Body of pancreas (tissue), 4 donors: Measurements from ENCODE around the gene SOX13. TPM values are rescaled to one million over a fixed set of nuclear protein-coding genes. Genes with fewer than 3 reads are reported as not detected.

Experiments
- ATAC-seq: fragments of 150-250 bp; one replicate; pipeline ENCODE4 v1.9.1; 2016
- DNase-seq, 4 donors: peaks; one replicate each; pipeline ENCODE4 v3.0.0-alpha.2; 2019
- H3K27ac ChIP-seq, 4 donors: fragments of 200-600 bp; sonication (generic); 1 replicate in 3 of 4; 2 replicates in 1 of 4; pipeline versions ENCODE4 v1.5.1 to v1.6.1; 2016 to 2019; ENCODE audit warnings: mild to moderate bottlenecking in 1 of 4, mixed read lengths in 1 of 4, moderate library complexity in 1 of 4
- H3K27me3 ChIP-seq, 2 donors: fragments of 200-600 bp; sonication (generic); one replicate each; pipeline ENCODE4 v1.6.0; 2016; ENCODE audit warnings: mild to moderate bottlenecking in 1 of 2
- H3K36me3 ChIP-seq, 2 donors: fragments of 200-600 bp; sonication (generic); replicated peaks in 1 of 2; 2 replicates each; pipeline ENCODE4 v1.5.1; 2016; ENCODE audit warnings: low read depth in 2 of 2; ENCODE audit not compliant: insufficient read depth in 1 of 2
- H3K4me1 ChIP-seq: fragments of 200-600 bp; sonication (generic); one replicate; pipeline ENCODE4 v1.6.0; 2016
- H3K4me3 ChIP-seq, 2 donors: fragments of 200-600 bp; sonication (generic); 1 replicate in 1 of 2; 2 replicates in 1 of 2; pipeline ENCODE4 v1.5.1; 2016 to 2019
- H3K9me3 ChIP-seq, 3 donors: fragments of 200-600 bp; sonication (generic); 1 replicate in 2 of 3; 2 replicates in 1 of 3; pipeline ENCODE4 v1.5.1; 2016
- CTCF ChIP-seq, 7 experiments: fragments of 450-650 bp in 4 of 7; fragments of 200-600 bp in 3 of 7; sonication (generic) in 3 of 7; IDR thresholded peaks; one replicate each; pipeline ENCODE4 v1.5.1; 2016 to 2019; ENCODE audit warnings: antibody characterized with exemption in 7 of 7
- POLR2A ChIP-seq, 3 donors: fragments of 450-650 bp; IDR thresholded peaks; one replicate each; pipeline ENCODE4 v1.6.1; 2016; ENCODE audit warnings: antibody characterized with exemption in 3 of 3, mild to moderate bottlenecking in 2 of 3
- WGBS, 2 donors: methylation state at CpG; one replicate each; pipeline ENCODE4 v1.1.5; 2017; 5-methylcytosine and 5-hydroxymethylcytosine counted together
- intact Hi-C: fragments of 100-400 bp; cut with DNase I; formaldehyde crosslinking; loops from one replicate; pipeline ENCODE4 v1.15.1; 2023
- total RNA-seq, 2 donors: library from RNA; depleted of rRNA; stranded (reverse); fragments of >200 nt; gene quantifications; one replicate each; pipeline ENCODE4 v1.1.0, GENCODE V29; 2016

The SOX13 gene
- total RNA-seq, 2 donors from 2014 or later: 29.6 to 37.2 TPM

- intact Hi-C loops: no loop called here
- H3K27me3 ChIP-seq: no peaks in the 10 kb centered on the region
- no peak for ATAC-seq
- peak overlapping the region; percentile 87 to 97 (median 92) for H3K27ac ChIP-seq
- no peak for DNase-seq
- TF ChIP-seq POLR2A (IDR thresholded peaks at IDR 0.05) (no peak), CTCF (IDR thresholded peaks at IDR 0.05) (no peak)
- H3K9me3 ChIP-seq: no peaks in the 10 kb centered on the region
- no peak overlapping the region for H3K4me3 ChIP-seq
- H3K36me3 ChIP-seq: no peaks in the 10 kb centered on the region
- 76 to 81% methylated on average over 7 to 8 of the region's 8 CpGs for WGBS, 2 donors
- peaks cover 100% of the 10 kb centered on the region for H3K4me1 ChIP-seq
Measured at GRCh38 chr1:204081791-204082513, 9.0 kb downstream of the SOX13 start.

GRCh38 chr1:204083491-204083890 lies 10.6 kb downstream of the SOX13 start:
- peak overlapping the region; percentile 87 to 97 (median 92) for H3K27ac ChIP-seq
- no peak for TF ChIP-seq CTCF (IDR thresholded peaks at IDR 0.05)
- no peak for TF ChIP-seq POLR2A (IDR thresholded peaks at IDR 0.05)
- intact Hi-C loops: no loop called here

GRCh38 chr1:204084247-204084772 lies 11.4 kb downstream of the SOX13 start:
- DNase-seq (peak; percentile 94 to 98 (median 98)), ATAC-seq (peak; percentile 92)
- no peaks in the 10 kb centered on the region for H3K36me3 ChIP-seq
- no peaks in the 10 kb centered on the region for H3K9me3 ChIP-seq
- H3K27ac ChIP-seq: peak overlapping the region; percentile 87 to 97 (median 92)
- intact Hi-C loops: no loop called here
- H3K27me3 ChIP-seq: no peaks in the 10 kb centered on the region
- no peak overlapping the region for H3K4me3 ChIP-seq
- H3K4me1 ChIP-seq: peaks cover 100% of the 10 kb centered on the region
- TF ChIP-seq CTCF (IDR thresholded peaks at IDR 0.05): peak in 2 of 7 experiments; percentile 21 to 24
- TF ChIP-seq POLR2A (IDR thresholded peaks at IDR 0.05): peak in 2 of 3 donors; percentile 49 to 55
- WGBS, 2 donors: 0 to 21% methylated on average over 1 to 4 of the region's 4 CpGs

More at GRCh38 chr1:204083491-204083890, 10.6 kb downstream of the SOX13 start:
- H3K4me3 ChIP-seq: no peak overlapping the region
- H3K36me3 ChIP-seq: no peaks in the 10 kb centered on the region
- WGBS, 2 donors: 64 to 76% methylated on average over 7 of the region's 7 CpGs
- DNase-seq (no peak), ATAC-seq (no peak)
- no peaks in the 10 kb centered on the region for H3K9me3 ChIP-seq
- no peaks in the 10 kb centered on the region for H3K27me3 ChIP-seq
- H3K4me1 ChIP-seq: peaks cover 100% of the 10 kb centered on the region

GRCh38 chr1:204085876-204086275 lies 13.0 kb downstream of the SOX13 start:
- intact Hi-C loops: no loop called here
- peaks cover 96% of the 10 kb centered on the region for H3K4me1 ChIP-seq
- no peak overlapping the region for H3K4me3 ChIP-seq
- H3K27ac ChIP-seq: peak overlapping the region in 3 of 4 donors; percentile 87 to 92 (median 91)
- 65 to 74% methylated on average over 7 of the region's 7 CpGs for WGBS, 2 donors
- no peaks in the 10 kb centered on the region for H3K36me3 ChIP-seq
- no peaks in the 10 kb centered on the region for H3K9me3 ChIP-seq
- ATAC-seq: no peak
- H3K27me3 ChIP-seq: no peaks in the 10 kb centered on the region
- TF ChIP-seq CTCF (IDR thresholded peaks at IDR 0.05) (no peak), POLR2A (IDR thresholded peaks at IDR 0.05) (no peak)
- DNase-seq: no peak
